ENCODE data around the gene STK32C. TPM values are rescaled to one million over a fixed set of nuclear protein-coding genes. Genes with fewer than 3 reads are reported as not detected.

Gene STK32C
- total and polyA plus RNA-seq, 8 donors = 3.3 to 13.2 (median 5.2) TPM

DNA sequence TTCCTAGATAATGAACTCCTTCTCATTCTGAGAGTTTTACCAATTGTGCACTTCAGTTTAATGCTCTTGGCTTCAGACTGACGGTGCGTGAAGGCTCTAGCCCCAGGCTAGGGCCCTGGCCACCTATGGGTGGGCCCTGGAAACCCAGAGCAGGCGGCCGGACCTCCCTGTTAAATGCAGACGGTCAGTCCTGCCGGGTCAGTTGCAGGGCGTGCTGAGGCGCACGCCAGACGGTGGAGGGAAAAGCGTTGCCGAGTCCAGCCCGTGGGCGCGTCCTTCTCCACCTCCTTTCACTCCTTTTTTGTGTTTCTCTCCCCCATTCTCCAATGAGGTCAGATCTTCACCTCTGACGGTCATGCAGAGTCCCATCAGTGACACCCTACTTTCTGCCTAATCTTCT, 118.7 kb downstream of the STK32C start:
- Histone ChIP-seq H3K36me3 (no peaks in the 10 kb centered on the region), H3K4me3 (no peak overlapping the region), H3K27me3 (peaks cover 0 to 9% (median 0%) of the 10 kb centered on the region in 4 donors), H3K9me3 (no peaks in the 10 kb centered on the region), H3K4me1 (peaks cover 0 to 3% (median 0%) of the 10 kb centered on the region in 3 donors), H3K27ac (no peak overlapping the region)
- TF ChIP-seq, protein P1, sequence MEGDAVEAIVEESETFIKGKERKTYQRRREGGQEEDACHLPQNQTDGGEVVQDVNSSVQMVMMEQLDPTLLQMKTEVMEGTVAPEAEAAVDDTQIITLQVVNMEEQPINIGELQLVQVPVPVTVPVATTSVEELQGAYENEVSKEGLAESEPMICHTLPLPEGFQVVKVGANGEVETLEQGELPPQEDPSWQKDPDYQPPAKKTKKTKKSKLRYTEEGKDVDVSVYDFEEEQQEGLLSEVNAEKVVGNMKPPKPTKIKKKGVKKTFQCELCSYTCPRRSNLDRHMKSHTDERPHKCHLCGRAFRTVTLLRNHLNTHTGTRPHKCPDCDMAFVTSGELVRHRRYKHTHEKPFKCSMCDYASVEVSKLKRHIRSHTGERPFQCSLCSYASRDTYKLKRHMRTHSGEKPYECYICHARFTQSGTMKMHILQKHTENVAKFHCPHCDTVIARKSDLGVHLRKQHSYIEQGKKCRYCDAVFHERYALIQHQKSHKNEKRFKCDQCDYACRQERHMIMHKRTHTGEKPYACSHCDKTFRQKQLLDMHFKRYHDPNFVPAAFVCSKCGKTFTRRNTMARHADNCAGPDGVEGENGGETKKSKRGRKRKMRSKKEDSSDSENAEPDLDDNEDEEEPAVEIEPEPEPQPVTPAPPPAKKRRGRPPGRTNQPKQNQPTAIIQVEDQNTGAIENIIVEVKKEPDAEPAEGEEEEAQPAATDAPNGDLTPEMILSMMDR (IDR thresholded peaks at IDR 0.05) = no peak
- WGBS, 2 donors = 77 to 86% methylated on average over 16 of the region's 16 CpGs
- intact Hi-C loops (cut with DNase I) = no loop called here
- DNase-seq (peak in 1 of 6 donors; percentile 56), FAIRE-seq (no peak), ATAC-seq (no peak)

DNA sequence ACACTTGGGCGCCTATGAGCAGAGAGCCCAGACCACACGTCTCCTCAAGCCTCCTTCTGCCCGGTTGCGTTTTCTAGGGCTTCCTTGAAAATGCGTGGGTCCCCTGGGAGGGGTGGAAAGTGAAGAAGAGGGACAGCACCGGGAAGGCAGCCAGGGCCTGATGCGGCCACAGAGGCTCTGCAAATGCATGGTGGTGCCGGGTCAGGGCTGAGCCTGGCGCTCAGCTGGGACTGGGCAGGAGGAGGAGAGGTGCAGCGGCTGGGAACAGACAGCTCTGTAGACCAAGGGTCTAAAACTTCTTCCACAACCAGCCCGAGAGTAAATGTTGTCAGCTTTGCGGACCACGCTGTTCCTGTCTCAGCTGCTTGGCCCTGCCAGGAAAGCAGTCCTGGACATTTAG, 119.4 kb downstream of the STK32C start:
- H3K4me3 ChIP-seq = no peak overlapping the region
- H3K9me3 ChIP-seq = no peaks in the 10 kb centered on the region
- FAIRE-seq (no peak), ATAC-seq (no peak), DNase-seq (peak in 1 of 6 donors; percentile 59)
- 51 to 53% methylated on average over 13 of the region's 13 CpGs for WGBS, 2 donors
- TF ChIP-seq, protein P1 (IDR thresholded peaks at IDR 0.05) = no peak
- no peaks in the 10 kb centered on the region for H3K36me3 ChIP-seq
- intact Hi-C loops (cut with DNase I) = no loop called here
- H3K27ac ChIP-seq = no peak overlapping the region
- peaks cover 0 to 9% (median 0%) of the 10 kb centered on the region in 4 donors for H3K27me3 ChIP-seq
- peaks cover 0 to 3% (median 0%) of the 10 kb centered on the region in 3 donors for H3K4me1 ChIP-seq

DNA sequence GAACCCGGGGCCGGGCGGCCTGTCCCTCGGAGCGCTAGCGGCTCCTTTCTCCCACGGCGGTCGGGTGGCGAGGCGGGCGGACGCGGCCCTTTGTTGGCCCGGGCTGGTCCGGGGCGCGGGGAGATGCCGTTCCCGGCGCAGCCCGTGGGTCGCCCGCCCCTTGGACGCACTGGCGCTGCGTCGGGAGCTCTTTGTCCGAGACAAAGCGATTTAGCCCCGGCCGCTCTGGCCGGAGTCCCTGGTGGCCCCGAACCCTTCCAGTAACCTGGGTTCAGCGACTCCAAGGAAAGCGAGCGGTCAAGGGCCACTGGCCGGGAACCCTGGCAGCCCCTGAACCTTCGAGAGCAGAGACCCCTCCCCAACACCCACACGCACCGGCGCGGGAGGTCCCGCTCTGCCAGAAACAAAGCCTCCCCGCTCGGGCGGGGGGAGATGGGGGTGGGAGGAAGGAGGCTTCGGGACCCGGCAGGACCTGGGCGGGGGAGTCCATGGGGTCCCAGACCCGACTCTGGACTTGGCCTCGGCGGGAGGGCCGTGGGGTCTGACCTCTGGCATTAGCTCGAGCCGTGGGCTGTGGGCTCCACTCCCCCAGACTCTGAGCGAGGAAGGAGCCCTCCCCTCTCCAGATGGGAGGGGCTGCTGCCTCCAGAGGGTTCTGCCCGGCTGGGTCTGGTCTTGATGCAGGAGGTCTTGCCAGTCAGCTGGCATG, 120.2 kb downstream of the STK32C start:
- Histone ChIP-seq H3K27ac (no peak overlapping the region), H3K27me3 (peaks cover 0 to 9% (median 0%) of the 10 kb centered on the region in 4 donors), H3K9me3 (no peaks in the 10 kb centered on the region), H3K4me3 (peak overlapping the region in 3 of 4 donors; percentile 10 to 37 (median 20)), H3K36me3 (no peaks in the 10 kb centered on the region), H3K4me1 (peaks cover 0 to 3% (median 0%) of the 10 kb centered on the region in 3 donors)
- ATAC-seq = peak in 2 of 4 donors; percentile 11 to 12
- FAIRE-seq = no peak
- intact Hi-C loops (cut with DNase I) = no loop called here
- WGBS, 2 donors = 4 to 5% methylated on average over 46 to 58 of the region's 58 CpGs
- DNase-seq = peak in 2 of 6 donors; percentile 37 to 76
- TF ChIP-seq, protein P1 (IDR thresholded peaks at IDR 0.05) = no peak

DNA sequence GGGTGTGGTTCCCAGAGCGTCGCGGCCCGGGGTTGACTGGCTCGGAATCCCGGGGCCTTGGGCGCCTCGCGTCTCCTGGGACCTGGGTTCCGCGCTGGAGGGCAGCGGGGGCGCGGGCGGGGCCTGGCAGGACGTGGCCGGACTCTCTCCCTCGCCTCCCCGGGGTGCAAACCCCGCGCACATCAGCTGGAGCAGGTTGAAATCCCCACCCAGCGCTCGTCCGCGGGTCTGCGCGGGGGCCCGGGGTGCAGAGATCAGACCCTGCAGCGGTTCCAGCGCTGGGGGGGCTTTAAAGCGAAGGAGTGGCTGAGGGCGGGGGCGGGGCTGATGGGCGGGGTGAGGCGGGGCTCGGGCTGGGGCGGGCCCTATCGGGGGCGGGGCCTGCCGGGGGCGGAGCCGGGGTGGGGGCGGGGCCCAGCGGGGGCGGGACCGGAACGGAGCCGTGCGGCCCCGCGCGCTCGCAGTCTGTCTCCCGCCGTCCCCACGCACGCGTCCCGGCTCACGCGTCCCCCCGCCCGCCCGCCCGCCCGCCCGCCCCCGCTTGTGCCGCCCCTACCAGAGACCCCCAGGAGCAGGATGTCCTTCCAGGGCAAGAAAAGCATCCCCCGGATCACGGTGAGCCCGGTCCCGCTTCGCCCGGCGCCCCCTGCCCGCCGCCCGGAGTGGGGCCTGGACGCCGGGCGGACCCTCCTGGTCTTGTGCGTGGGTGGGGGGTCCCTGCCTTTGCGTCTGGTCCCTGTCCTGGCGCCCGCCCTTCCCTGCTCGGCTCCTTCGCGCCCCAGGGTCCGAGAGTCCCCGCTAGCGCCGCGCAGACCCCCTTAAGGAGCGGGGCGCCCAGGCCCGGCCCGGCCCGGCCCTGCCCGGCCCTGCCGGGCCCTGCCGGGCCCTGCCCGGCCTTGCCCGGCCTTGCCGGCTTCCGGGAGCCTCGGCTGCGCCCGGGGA, 121.0 kb downstream of the STK32C start, which contains the start of gene DPYSL4:
TSS of gene DPYSL4 (plus strand) at position 461 of the 942 bp plus-strand sequence. CDS start at position 577, 116 bp downstream.
- TF ChIP-seq, protein P1 (IDR thresholded peaks at IDR 0.05) = no peak
- intact Hi-C loops (cut with DNase I) = no loop called here
- Histone ChIP-seq H3K9me3 (no peaks in the 10 kb centered on the region), H3K27me3 (peaks cover 0 to 12% (median 0%) of the 10 kb centered on the region in 4 donors), H3K27ac (no peak within 1 kb of the TSS), H3K36me3 (no peaks in the 10 kb centered on the region), H3K4me1 (peaks cover 0 to 3% (median 0%) of the 10 kb centered on the region in 3 donors), H3K4me3 (peak within 1 kb of the TSS in 3 of 4 donors; percentile 10 to 37 (median 20))
- ATAC-seq = peak; percentile 33 to 76 (median 50)
- DNase-seq = peak in 3 of 6 donors; percentile 31 to 65 (median 34)
- no peak for FAIRE-seq
- WGBS, 2 donors = 2 to 3% methylated on average over 50 to 108 of the region's 109 CpGs

Data from pancreas (tissue), 10 donors.